GM12865 (cell line): Measurements from ENCODE around the gene CDC42EP5.

ENCODE experiments used
- DNase-seq: peaks from one replicate; pipeline ENCODE4 v3.0.0; 2010; ENCODE audit warnings: low read depth
- H3K4me3 ChIP-seq: 2 replicates; pipeline ENCODE4 v1.5.1; 2011; ENCODE audit warnings: mild to moderate bottlenecking, low read depth, low read length, control low read depth
- CTCF ChIP-seq: IDR thresholded peaks from 2 replicates; pipeline ENCODE4 v1.5.1; 2011; ENCODE audit warnings: low read length, control low read depth, low read depth, inconsistent platforms; ENCODE audit not compliant: insufficient read depth; ENCODE audit errors: missing control alignments

CDC42EP5 gene

GRCh38 chr19:54435551-54436016 lies 37.5 kb downstream of the CDC42EP5 start:
- H3K4me3 ChIP-seq: no peak overlapping the region
- no peak for DNase-seq
- TF ChIP-seq CTCF: no peak

GRCh38 chr19:54434873-54435214 lies 38.3 kb downstream of the CDC42EP5 start:
- no peak overlapping the region for H3K4me3 ChIP-seq
- no peak for DNase-seq
- no peak for TF ChIP-seq CTCF

GRCh38 chr19:54434112-54434872 lies 38.8 kb downstream of the CDC42EP5 start:
- no peak for TF ChIP-seq CTCF
- DNase-seq: no peak
- H3K4me3 ChIP-seq: no peak overlapping the region

GRCh38 chr19:54433697-54434096 lies 39.4 kb downstream of the CDC42EP5 start:
- no peak for TF ChIP-seq CTCF
- DNase-seq: no peak
- no peak overlapping the region for H3K4me3 ChIP-seq

- H3K4me3 ChIP-seq: no peak overlapping the region
- DNase-seq: no peak
- TF ChIP-seq CTCF: no peak
Measured at GRCh38 chr19:54432144-54432738, 40.9 kb downstream of the CDC42EP5 start.

- H3K4me3 ChIP-seq: no peak overlapping the region
- no peak for DNase-seq
- no peak for TF ChIP-seq CTCF
Measured at GRCh38 chr19:54431255-54431838, 41.7 kb downstream of the CDC42EP5 start.
